ENCODE results near the gene RERE.

The RERE gene

DNA sequence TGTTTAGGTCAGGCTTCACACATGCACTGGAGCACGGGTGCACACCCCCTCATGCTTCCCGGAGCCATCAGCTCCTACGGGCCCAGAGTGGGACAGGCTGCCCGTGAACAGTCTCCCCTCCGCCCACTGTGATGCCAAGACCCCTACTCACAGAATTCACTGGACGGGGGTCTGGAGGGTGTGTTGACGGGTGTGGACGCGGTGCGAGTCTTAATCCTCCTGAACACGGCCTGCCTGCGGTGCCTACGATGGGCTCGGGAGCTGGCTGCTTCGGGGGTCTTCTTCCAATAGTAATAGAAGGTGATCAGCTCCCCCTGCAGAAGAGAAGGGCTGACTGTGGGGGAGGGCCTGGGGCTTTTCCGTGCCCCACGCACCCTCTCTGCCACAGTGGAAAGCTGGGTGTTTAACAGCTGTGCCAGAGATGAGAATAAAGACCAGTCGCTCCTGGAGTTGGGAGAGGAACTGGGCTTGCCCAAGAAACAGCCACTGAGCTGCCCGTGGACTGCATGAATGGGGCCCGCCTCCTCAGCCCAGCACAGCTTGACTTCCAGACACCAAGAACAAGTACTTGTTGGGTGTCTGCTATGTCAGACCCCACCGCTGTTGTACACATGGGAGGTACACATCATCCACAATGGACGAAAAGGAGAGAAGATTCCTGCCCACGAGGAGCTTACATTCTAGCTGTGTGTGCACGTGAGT, 451.6 kb downstream of the RERE start:
- no peak for DNase-seq (ENCODE audit: low read depth in 2 of 2)

DNA sequence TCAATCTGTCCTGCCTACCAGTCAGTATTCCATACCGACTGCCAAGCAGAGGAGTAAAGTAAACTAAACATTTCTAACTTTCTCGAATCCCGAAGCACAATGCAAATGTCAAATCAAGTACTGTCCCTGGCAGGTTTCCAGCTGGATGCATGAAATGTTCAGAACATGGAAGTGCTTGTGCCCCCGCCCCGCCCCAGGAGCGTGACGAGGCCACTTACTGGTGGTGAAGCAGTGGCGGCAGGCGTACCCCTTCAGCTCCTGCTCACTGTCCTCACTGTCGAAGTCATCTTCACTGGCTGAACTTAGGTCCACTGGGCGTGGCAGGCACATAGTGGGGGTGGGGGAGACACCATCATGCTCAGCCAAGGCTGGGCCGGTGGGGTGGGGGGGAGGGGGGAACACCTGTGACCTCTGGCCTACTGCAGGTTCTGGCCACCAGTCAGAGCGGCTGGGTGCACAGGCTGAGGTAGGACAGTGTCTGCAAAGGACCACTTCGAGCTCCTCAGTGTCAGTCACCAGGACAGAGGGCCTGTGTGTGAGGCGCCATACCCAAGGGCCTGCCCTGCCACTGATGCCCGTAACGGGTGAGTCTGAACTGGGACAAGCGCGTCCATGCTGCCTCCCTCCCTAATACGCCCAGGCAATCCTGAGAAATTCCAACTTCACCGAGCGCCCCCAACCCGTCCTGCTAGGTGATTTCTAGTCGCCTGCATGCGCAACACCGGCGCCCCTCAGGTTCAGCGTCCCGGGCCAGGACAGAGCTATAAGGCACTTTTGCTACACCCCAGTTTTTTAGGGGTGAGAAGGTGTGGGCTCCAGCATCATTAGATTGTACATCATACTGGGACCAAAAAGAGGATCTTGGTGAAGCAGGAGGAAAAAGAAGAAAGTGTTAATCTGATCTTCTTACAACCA, 452.7 kb downstream of the RERE start:
- DNase-seq (ENCODE audit: low read depth in 2 of 2), result no peak

DNA sequence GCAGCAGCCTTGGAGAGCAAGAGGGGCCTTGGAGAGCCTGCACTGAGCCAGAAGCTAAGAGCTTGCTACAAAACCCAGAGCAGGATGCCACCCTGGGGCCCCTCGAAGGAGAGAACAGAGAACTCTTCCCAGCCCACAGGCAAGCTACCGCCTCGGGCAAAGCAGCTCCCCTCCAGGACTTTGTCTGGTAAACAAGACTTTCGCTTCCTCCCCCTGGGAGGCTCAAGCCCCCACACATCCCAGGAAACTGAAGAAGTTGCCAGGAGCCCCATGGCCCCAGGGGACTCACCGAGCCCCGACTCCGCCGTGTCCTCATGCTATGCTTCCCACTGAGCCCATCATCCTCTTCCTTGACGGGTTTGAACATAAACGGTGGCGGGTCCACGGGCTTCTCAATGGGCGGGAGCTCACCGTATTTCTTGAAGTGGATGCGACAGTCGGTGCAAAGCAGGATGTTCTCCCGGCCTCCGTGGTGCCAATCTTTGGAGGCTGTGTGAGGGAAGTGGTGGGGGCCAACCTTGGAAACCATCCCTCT, 453.6 kb downstream of the RERE start:
- DNase-seq (ENCODE audit: low read depth in 2 of 2), result no peak

DNA sequence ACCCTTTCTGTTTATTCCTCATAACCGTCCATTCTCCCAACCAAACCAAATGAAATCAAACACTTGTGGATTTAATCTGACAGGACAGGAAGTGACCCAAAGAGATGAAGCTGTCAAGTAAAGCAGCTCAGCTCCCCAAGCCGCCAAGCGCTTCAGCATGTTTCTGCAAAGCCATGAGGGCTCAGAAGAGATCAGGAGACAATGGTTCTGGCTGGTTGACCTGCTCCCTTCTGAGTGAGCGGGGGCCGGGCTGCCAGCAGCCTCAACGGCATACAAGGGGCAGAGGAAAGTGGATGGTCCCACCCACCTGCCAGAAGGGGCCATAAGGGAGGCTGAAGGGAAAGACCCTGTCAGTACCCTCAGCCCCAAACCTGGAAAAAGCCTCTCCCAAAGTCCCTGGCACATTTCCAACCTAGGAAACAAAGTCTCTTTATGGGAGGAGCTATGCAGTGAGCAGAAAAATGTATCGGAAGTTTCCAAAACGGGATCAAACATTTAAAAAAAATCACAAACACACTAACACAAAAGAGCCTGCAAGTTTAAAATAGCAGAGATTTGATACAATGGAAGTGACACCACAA, 454.2 kb downstream of the RERE start:
- no peak for DNase-seq (ENCODE audit: low read depth in 2 of 2)

DNA sequence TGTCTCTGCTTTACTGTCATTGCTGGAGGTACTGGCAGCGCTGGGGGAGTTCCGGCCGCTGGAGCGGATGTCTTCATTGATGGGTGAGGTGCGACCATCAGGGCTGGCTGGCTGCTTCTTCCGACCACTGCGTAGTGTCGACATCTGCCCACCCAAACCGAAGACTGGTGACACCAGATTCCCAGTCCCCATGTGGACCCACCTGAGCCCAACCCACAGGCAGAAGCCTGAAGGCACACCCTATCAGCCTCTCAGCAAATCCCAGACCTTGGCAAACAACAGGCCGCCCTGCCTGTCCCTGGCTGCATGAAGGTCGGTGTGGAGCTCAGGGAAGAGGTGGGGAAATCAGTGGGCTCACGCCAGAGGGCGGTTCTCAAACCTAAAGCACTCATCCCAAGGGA, 454.7 kb downstream of the RERE start:
- no peak for DNase-seq (ENCODE audit: low read depth in 2 of 2)

DNA sequence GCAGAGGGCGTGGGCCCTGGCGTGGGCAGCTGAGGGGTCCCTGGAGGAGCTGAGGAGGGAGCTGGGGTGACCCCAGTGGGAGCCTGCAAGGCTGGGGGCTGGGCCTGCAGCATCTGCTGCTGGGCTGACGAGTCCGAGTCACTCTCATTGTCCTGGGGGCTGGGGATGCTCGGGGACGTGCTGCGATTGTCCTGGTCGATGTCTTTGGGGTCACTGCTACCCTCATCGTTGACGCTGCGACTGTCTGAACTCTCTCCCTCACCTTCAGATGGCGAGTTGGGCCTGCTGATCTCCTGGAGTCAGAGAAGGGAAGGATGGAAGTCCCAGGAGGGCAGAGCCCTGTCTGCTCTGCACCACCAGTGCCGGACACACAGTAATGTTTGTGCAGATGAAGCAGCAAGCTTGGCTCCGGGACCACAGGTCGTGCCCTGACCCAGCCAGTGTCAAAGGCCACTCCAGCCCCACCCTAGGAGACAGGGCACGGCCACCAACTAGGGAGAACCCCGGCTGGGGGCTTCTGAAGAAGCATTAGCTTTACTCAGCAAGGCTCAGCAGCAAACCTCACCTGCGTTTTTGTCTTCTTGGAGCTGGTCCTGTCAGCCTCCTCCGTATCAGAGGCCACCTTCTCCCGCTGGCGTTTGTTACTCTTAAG, 456.1 kb downstream of the RERE start:
- DNase-seq (ENCODE audit: low read depth in 2 of 2), result no peak

DNA sequence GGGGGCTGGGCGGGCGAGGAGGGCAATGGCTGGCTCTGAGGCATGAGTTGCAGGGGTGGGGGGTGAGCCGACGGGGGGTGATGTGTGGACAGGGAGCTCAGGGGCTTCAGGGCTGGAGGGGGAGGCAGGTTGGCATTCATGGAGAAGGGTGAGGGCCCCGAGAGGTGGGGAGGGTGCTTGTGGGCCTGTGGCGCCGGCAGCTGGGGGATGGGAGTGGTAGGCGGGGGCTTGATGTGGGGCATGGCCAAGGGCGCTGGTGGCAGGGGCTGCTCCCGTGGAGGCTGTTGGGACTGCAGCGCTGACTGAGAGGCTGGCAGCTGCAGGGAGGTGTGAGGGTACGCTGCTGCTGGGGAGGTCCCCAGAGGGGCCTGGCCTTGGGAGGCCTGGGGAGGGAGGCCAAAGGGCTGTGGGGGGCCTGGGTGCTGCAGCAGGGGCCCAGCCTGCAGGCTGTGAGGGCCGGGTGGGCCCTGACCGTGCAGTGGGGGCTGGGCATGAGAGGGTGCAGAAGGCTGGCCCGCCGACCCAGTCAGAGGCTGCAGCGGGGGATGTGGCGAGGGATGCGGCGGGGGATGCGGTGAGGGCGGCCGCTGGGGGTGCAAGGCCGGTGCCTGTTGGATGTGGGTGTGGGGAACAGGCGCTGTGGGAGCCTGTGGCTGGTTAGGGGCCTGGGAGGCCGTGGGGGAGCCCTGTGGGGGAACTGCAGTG, 456.8 kb downstream of the RERE start:
- DNase-seq (ENCODE audit: low read depth in 2 of 2), result no peak

DNA sequence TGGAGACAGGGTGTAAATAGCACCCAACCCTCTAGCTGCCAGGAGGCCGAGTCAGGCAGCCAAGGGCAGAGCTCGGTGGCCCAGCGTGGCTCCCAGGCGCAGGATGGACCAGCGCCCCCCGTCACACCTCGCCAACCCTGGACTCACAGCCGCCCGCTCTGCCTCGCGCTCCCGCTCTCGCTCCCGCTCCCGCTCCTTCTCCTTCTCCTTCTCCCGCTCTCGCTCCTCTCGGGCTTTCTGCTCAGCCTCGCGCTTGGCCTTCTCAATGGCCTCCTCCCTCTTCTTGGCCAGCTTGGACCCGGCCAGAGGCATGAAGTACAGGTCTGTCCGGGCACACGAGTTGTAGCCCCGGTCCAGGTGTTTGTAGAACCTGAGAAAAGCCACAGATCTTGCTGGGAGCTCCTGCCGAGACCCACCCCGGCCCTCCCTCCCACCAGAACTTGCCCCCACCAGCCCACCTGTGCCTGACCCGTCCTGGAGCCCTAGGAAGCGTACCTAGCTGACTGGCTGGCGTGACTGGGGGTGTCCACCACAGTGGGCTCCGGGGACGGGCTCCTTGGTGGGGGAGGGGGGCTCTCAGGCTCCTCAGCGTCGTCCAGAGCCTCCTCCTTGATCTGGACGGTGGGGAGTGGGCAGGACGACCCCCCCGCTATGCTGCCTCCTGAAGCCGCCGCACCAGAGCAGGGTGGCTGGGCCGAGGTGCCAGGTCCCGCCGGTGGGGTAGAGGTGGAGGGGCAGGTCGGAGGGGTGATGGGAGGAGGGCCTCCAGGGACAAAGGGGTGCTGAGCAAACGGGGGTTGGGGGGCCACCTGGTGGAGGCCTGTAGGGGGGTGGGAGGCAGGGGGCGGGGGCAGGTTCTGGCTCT, 457.6 kb downstream of the RERE start:
- no peak for DNase-seq (ENCODE audit: low read depth in 2 of 2)

DNA sequence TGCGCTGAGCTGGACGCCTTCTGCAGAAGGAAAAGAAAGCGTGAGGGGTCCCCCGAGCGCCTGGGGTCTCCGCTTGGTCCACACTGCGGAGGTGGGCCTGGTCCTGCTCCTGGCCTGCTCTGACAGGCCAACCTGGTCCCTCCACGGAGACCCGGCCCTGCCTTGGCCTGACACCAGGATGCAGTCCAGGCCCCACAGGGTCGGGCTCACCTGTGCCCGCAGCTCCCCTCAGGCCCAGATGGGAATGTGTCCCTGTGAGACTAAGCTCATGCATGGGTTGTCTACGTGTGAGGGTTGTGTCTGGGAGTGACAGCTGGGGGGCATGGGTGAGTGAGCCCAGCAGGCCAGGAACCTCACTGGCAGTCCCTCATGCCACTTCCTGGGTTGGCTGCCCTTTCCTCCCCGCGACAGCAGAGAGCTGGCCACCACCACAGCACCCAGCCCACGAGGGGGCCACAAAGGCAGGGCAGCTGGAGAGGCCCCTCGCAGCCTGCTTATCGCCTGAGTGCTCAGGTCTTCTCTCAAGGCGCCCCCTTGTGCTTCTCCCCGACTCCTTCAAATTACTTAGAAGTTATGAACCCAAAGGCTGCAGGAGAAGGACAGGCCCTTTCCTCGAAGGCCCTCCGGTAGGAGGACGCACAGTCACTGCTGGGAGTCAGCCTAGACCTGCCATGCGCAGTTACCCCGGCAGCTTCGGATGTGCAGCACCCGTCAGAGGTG, 458.4 kb downstream of the RERE start:
- no peak for DNase-seq (ENCODE audit: low read depth in 2 of 2)

DNA sequence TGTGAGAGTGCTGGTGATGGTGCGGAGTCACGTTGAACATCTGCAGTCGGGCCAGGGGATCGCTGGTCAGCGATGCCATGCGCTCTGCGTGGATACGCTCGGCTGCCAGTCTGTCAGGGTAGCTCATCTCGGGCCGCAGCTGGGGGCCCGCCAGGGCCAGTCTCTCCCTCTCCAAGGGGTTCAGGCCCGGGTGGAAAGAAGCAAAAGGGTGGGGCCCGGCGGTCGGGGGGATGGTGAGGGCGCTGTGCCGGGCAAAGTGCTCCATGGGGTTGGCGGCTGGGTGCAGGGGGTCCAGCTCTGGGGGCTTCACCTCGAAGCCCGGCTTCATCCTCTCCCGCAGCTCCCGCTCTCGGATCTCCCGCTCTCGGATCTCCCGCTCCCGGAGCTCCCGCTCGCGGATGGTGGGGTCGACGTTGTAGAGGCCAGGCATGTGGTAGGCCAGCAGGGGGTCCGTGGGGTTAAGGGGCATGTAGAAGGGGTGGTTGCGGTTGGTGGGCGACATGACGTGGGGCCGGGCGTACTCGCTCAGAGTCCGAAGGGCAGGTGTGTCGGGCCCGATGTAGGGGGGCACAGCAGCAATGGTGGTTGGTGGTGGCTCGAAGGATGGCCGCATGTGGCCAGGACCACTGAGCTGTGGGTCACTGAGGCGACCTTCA, 459.1 kb downstream of the RERE start:
- no peak for DNase-seq (ENCODE audit: low read depth in 2 of 2)

DNA sequence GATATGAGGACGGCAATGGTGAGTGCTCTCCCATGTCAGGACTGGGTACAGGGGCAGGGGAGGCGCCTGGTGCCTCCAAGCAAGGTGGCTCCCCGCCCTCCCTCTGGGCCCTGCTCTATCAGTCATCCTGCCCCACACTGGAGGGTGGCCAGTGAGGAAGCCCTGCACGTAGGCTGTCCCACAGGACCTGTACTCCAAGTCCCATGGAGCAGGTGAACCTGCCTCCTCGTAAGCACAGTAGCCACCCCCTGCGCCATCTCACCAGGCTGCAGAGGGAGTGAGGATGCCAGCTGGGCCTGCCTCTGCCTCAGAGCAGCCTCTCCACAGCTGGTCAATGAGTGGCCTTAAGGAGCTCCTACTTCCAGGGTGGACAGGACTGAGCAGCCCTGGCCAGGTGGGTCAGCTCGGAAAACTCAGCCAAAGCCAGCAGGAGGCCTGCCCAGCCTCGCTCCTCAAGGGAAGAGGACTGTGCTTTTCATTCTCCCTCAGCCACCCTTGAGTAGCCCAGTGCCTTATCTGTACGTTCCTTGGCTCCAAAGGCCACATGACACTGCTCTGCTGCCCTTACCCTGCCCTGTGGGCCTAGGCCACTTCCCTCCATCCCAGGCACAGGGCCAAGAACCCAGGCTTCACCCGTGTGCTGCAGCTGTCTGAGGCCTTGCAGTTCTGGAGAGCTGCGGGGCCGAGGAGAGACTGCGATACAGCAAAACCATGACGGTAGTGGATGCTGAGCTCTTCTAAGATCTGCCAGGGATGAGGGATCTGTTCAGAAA, 459.9 kb downstream of the RERE start:
- DNase-seq (ENCODE audit: low read depth in 2 of 2), result no peak

DNA sequence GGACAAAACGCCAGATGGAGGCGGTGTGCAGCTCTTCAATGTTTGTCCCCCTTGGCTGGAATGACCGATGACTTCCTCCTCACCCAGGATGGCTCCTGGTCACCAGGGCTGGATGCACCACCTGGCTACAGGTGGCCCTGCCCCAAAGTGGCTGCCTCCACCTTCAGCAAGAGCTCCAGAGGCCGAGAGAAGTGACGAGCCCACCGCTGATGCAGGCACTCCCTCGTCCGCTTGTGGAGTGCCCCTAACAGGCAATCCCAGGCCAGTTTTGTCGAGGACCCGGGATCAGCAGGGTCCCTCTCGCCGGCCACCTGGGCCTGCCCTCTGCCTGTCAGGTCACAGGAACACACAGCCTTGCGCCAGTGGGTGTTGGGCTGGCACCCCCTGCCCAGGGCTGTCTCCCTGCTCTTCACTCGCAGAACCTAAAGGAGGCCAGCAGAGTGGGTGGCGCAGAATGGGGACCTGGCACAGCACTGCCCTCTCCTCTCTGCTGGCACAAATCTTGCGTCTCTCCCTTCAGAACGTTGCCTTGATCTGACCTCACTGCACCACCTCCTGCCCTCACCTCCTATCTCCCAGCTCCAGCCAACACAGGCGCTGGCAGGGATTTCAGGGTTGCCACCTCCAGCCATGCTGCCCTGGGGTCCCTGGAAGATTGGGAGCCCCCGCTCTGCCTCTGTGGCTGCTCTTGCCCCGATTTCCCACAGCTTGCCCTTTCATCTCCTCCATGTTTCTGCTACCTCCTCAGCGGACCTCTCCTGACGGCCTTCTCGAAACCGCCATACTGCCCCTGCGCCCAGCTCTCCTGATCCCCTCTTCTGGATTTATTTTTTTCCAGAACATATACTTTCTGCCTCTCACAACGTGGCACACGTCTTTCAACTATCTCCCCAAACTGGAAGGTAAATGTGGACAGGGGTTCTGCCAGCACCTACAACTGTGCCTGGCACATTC, 460.9 kb downstream of the RERE start:
- no peak for DNase-seq (ENCODE audit: low read depth in 2 of 2)

DNA sequence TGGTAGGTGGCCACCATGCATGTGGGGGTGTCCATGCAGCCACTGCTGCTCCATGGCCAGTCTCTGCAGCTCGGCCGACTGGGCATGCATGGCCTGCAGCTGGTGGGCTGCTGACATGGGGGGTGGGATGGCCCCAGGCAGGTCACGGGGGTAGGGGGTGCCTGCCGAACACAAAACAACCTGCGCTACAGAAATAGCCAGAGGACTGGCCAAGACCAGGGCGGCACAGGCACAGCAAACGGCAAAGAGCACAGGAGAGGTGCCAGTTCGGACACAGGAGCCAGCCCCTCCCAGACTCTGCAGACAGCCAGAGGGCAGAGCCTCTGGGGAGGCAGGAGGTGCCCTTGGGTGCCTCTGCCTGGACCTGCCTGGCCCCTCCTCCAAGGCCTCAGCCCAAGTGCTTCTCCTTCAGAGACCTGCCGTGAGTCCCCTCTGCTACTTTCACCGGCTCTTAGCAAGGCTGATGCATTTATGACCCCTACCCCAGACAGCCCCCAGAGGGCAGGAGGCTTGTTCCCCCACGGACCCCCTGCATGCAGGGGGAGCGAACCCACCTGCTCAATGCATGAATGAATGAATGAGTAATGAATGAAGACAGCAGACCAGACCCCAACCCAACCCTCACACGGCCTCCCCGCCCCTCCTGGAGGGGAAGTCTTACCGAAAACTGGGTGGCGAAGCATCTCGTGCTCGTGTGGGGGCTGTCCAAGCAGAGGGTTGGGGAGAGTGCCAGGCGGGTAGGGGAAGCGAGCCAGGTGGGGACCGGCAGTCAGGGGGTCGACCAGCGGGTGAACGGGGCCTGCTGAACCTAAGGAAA, 461.8 kb downstream of the RERE start:
- no peak for DNase-seq (ENCODE audit: low read depth in 2 of 2)

DNA sequence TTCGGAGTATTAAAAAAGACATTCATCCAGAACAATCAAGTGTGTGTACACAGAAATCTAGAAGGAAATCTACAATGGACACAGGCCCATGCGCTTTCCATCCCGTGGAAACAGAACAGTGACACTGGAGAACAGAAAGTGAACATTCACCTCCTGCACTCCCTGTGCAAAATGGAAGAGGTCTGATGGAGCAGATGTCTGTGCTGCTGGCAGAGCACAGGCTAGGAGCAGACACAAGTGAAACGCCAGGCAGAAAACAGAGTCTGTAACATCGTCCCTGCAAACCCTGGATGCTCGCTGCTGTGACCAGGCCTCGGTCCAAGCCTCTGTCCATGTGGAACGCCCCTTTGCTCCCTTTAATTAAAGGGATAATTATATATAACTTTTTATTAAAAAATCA, 463.4 kb downstream of the RERE start:
- DNase-seq (ENCODE audit: low read depth in 2 of 2), result no peak

DNA sequence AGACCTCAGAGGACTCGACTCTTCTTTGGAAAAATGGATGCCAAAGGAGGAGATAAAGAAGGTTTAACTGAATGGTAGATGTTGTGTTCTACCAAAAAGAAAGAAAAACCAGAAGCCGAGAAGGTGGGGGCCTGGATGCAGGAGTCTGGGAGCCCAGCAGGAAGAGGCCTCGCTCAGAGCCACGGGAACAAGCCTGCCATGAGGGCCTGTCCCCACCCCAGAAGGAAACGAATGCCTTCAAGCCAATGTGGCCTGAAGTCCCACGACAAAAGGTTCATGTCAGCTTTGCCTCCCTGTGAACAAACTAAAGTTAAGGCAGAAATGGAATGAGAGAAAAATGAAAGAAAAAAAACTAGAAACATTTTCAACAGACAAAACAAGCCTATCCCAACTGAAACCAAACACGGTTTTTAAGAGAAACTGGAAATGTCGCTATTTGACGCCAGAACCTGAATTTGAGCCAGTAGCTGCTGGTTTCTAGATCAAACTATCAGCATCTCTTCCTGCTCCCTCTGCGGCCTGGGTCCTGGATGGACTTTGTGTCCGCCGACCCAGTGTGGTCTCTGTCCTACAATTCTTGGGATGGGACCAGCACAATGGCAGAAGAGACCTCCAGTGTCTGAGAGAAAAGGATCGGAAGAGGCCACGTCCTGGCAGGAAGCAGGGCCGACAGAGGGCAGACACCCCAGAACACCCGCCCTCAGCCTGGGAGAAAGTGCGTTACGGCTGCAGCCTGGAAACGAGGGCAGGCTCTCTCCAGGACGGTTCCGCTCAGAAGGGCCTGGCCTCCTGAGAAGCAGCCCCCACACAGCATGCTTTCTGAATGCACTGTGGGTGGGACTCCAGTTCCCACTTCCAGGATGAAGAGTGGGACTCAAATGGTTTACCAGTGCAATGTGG, 464.3 kb downstream of the RERE start:
- no peak for DNase-seq (ENCODE audit: low read depth in 2 of 2)
